GM23338 (cell line): ENCODE results near the gene ADRA2A. TPM values are rescaled to one million over a fixed set of nuclear protein-coding genes. Genes with fewer than 3 reads are reported as not detected.

Experiments used
- ATAC-seq: fragments of 200-7000 bp; cut with Tn5 transposase; 3 replicates; pipeline ENCODE4 v1.9.1; 2020
- DNase-seq: peaks from one replicate; pipeline ENCODE4 v3.0.0-alpha.2; 2015; ENCODE audit warnings: low spot score
- H2AFZ ChIP-seq: fragments of 200-600 bp; sonication (generic); 2 replicates; pipeline ENCODE4 v1.8.0; 2016; ENCODE audit warnings: antibody characterized with exemption, mild to moderate bottlenecking, moderate library complexity
- H3F3A ChIP-seq: fragments of 200-600 bp; sonication (generic); replicated peaks from 2 replicates; pipeline ENCODE4 v1.8.0; 2017; ENCODE audit warnings: antibody characterized with exemption, mixed run types, low read depth
- H3K27ac ChIP-seq: fragments of 200-600 bp; sonication (generic); 2 replicates; pipeline ENCODE4 v1.6.1; 2016; ENCODE audit warnings: low read depth
- H3K27me3 ChIP-seq: fragments of 200-600 bp; sonication (generic); 2 replicates; pipeline ENCODE4 v1.8.0; 2016; ENCODE audit warnings: mild to moderate bottlenecking, mixed run types, moderate library complexity; ENCODE audit not compliant: insufficient read depth
- H3K36me3 ChIP-seq: fragments of 200-600 bp; sonication (generic); 2 replicates; pipeline ENCODE4 v1.8.0; 2016; ENCODE audit warnings: mild to moderate bottlenecking; ENCODE audit not compliant: insufficient read depth
- H3K4me1 ChIP-seq: fragments of 200-600 bp; sonication (generic); 2 replicates; pipeline ENCODE4 v1.8.0; 2016; ENCODE audit warnings: mild to moderate bottlenecking, moderate library complexity; ENCODE audit not compliant: insufficient read depth
- H3K4me2 ChIP-seq: fragments of 200-600 bp; sonication (generic); 2 replicates; pipeline ENCODE4 v1.7.1; 2017; ENCODE audit warnings: mixed run types
- H3K4me3 ChIP-seq: fragments of 200-600 bp; sonication (generic); 2 replicates; pipeline ENCODE4 v1.6.1; 2016; ENCODE audit warnings: mixed run types
- H3K79me2 ChIP-seq: fragments of 200-600 bp; sonication (generic); replicated peaks from 2 replicates; pipeline ENCODE4 v1.8.0; 2017; ENCODE audit warnings: mild to moderate bottlenecking; ENCODE audit not compliant: insufficient read depth
- H3K9me2 ChIP-seq: fragments of 200-600 bp; sonication (generic); 2 replicates; pipeline ENCODE4 v1.8.0; 2017; ENCODE audit not compliant: insufficient read depth
- H4K20me1 ChIP-seq: fragments of 200-600 bp; sonication (generic); replicated peaks from 2 replicates; pipeline ENCODE4 v1.8.0; 2017; ENCODE audit warnings: mild to moderate bottlenecking; ENCODE audit not compliant: insufficient read depth
- H3K27ac Mint-ChIP-seq: 2 replicates; pipeline ENCODE4 v1.8.0; 2020; ENCODE audit warnings: inconsistent platforms, mild to moderate bottlenecking, moderate library complexity, mixed read lengths
- H3K27me3 Mint-ChIP-seq: 3 replicates; pipeline ENCODE4 v1.8.0; 2022; ENCODE audit warnings: low read depth, mild to moderate bottlenecking, moderate library complexity, mixed read lengths, inconsistent platforms; ENCODE audit not compliant: insufficient read depth, poor library complexity
- H3K36me3 Mint-ChIP-seq: 3 replicates; pipeline ENCODE4 v1.8.0; 2021; ENCODE audit warnings: low read depth, mild to moderate bottlenecking, inconsistent platforms, moderate library complexity, mixed read lengths
- H3K4me1 Mint-ChIP-seq: 3 replicates; pipeline ENCODE4 v1.8.0; 2020; ENCODE audit warnings: mild to moderate bottlenecking, inconsistent platforms, mixed read lengths
- H3K4me3 Mint-ChIP-seq: 3 replicates; pipeline ENCODE4 v1.8.0; 2021; ENCODE audit warnings: moderate library complexity, mild to moderate bottlenecking, inconsistent platforms, mixed read lengths
- H3K9me3 Mint-ChIP-seq: 3 replicates; pipeline ENCODE4 v1.8.0; 2020; ENCODE audit warnings: moderate library complexity, mild to moderate bottlenecking, inconsistent platforms, mixed read lengths
- CREB1 ChIP-seq: fragments of 250-450 bp; sonication (Bioruptor Pico); IDR thresholded peaks from 2 replicates; pipeline ENCODE4 v1.5.0; 2020; ENCODE audit warnings: low read depth, mild to moderate bottlenecking, moderate library complexity
- EZH2 ChIP-seq: fragments of 200-600 bp; sonication (generic); IDR thresholded peaks from one replicate; pipeline ENCODE4 v1.8.0; 2017; ENCODE audit warnings: antibody characterized with exemption, mild to moderate bottlenecking, low read depth; ENCODE audit not compliant: unreplicated experiment
- EZH2phosphoT487 ChIP-seq: fragments of 200-600 bp; sonication (generic); IDR thresholded peaks from one replicate; pipeline ENCODE4 v1.8.1; 2018; ENCODE audit warnings: antibody characterized with exemption; ENCODE audit not compliant: unreplicated experiment
- POLR2AphosphoS5 ChIP-seq: IDR thresholded peaks from 2 replicates; pipeline ENCODE4 v1.6.1; 2016; ENCODE audit warnings: antibody characterized with exemption, low read depth
- STAT1 ChIP-seq: IDR thresholded peaks from one replicate; pipeline ENCODE4 v1.6.1; 2016; ENCODE audit warnings: antibody characterized with exemption; ENCODE audit not compliant: unreplicated experiment
- ZNF114 ChIP-seq: fragments of 250-450 bp; sonication (Bioruptor Pico); IDR thresholded peaks from 2 replicates; pipeline ENCODE4 v1.5.0; 2020; ENCODE audit warnings: mild to moderate bottlenecking, moderate library complexity
- ZNF331 ChIP-seq: fragments of 250-450 bp; sonication (Bioruptor Pico); IDR thresholded peaks from 2 replicates; pipeline ENCODE4 v1.5.0; 2020; ENCODE audit warnings: low read depth, mild to moderate bottlenecking, moderate library complexity
- ZNF462 ChIP-seq: fragments of 250-450 bp; sonication (Bioruptor Pico); IDR thresholded peaks from 2 replicates; pipeline ENCODE4 v1.5.0; 2020; ENCODE audit warnings: mild to moderate bottlenecking, moderate library complexity
- polyA plus RNA-seq: library from polyadenylated mRNA; unstranded; fragments of >200 nt; fragmentation: Nextera tagmentation; extraction: Ambion mirVana; gene quantifications from 2 replicates; pipeline ENCODE4 v1.2.1, GENCODE V29; 2016
- total RNA-seq: library from RNA; depleted of rRNA; stranded (reverse); fragments of >200 nt; shearing (Covaris generic); gene quantifications from 2 replicates; pipeline ENCODE4 v1.2.3, GENCODE V29; 2014
- TF ChIP-seq, protein P1 (sequence below): IDR thresholded peaks from one replicate; pipeline ENCODE4 v1.6.1; 2018; ENCODE audit warnings: antibody characterized with exemption; ENCODE audit not compliant: unreplicated experiment
- TF ChIP-seq, protein P2 (sequence below): IDR thresholded peaks from 2 replicates; pipeline ENCODE4 v1.6.1; 2016; ENCODE audit warnings: antibody characterized with exemption

The ADRA2A gene
- total and polyA plus RNA-seq, 2 experiments from 2014 or later: 0.60 to 2.5 TPM

- no peaks in the 10 kb centered on the region for H3K79me2 ChIP-seq
- no peaks in the 10 kb centered on the region for H4K20me1 ChIP-seq
- Mint-ChIP-seq H3K36me3 (peaks cover 33% of the 10 kb centered on the region), H3K27ac (no peak overlapping the region), H3K9me3 (peaks cover 65% of the 10 kb centered on the region), H3K4me3 (no peak overlapping the region), H3K27me3 (peaks cover under 1% of the 10 kb centered on the region), H3K4me1 (no peaks in the 10 kb centered on the region)
- H2AFZ ChIP-seq: no peak overlapping the region
- no peaks in the 10 kb centered on the region for H3F3A ChIP-seq
- H3K36me3 ChIP-seq: peaks cover 20% of the 10 kb centered on the region; the same call in 1 of the 2 replicates
- H3K27me3 ChIP-seq: no peaks in the 10 kb centered on the region
- TF ChIP-seq EZH2 (no peak), POLR2AphosphoS5 (no peak), EZH2phosphoT487 (no peak)
- TF ChIP-seq, protein P1, sequence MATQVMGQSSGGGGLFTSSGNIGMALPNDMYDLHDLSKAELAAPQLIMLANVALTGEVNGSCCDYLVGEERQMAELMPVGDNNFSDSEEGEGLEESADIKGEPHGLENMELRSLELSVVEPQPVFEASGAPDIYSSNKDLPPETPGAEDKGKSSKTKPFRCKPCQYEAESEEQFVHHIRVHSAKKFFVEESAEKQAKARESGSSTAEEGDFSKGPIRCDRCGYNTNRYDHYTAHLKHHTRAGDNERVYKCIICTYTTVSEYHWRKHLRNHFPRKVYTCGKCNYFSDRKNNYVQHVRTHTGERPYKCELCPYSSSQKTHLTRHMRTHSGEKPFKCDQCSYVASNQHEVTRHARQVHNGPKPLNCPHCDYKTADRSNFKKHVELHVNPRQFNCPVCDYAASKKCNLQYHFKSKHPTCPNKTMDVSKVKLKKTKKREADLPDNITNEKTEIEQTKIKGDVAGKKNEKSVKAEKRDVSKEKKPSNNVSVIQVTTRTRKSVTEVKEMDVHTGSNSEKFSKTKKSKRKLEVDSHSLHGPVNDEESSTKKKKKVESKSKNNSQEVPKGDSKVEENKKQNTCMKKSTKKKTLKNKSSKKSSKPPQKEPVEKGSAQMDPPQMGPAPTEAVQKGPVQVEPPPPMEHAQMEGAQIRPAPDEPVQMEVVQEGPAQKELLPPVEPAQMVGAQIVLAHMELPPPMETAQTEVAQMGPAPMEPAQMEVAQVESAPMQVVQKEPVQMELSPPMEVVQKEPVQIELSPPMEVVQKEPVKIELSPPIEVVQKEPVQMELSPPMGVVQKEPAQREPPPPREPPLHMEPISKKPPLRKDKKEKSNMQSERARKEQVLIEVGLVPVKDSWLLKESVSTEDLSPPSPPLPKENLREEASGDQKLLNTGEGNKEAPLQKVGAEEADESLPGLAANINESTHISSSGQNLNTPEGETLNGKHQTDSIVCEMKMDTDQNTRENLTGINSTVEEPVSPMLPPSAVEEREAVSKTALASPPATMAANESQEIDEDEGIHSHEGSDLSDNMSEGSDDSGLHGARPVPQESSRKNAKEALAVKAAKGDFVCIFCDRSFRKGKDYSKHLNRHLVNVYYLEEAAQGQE: no peak
- TF ChIP-seq, protein P2, sequence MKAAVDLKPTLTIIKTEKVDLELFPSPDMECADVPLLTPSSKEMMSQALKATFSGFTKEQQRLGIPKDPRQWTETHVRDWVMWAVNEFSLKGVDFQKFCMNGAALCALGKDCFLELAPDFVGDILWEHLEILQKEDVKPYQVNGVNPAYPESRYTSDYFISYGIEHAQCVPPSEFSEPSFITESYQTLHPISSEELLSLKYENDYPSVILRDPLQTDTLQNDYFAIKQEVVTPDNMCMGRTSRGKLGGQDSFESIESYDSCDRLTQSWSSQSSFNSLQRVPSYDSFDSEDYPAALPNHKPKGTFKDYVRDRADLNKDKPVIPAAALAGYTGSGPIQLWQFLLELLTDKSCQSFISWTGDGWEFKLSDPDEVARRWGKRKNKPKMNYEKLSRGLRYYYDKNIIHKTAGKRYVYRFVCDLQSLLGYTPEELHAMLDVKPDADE: no peak
- H3K27ac ChIP-seq: no peak overlapping the region
- no peaks in the 10 kb centered on the region; the same call in 1 of the 2 replicates for H3K9me2 ChIP-seq
- H3K4me2 ChIP-seq: no peak overlapping the region
- no peak for ATAC-seq
- H3K4me1 ChIP-seq: no peaks in the 10 kb centered on the region
- H3K4me3 ChIP-seq: no peak overlapping the region
- no peak for DNase-seq
Observed at GRCh38 chr10:111039522-111039921, 37.3 kb upstream of the ADRA2A start.

DNA sequence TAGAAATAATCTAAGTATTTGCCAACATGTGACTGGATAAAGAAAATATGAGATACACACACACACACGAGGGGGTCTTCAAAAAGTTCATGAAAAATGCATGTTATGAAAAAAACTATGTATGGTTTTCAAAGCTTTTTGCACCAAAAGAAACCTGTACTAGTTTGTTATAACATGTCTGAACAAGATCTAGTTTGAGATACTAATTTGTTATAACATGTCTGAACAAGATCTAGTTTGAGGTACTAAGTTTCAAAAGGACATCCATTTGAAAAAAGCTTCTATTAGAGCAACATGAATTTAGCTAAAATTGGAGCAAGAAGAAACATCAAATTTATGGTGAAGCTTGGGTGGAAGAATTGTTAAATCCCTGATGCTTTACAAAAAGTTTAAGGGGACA lies 19.8 kb upstream of the ADRA2A start:
- no peak for ATAC-seq
- H3K36me3 Mint-ChIP-seq: peaks cover 3% of the 10 kb centered on the region; the same call in 1 of the 3 replicates
- TF ChIP-seq CREB1 (CRISPR knock-in tag) (no peak), STAT1 (no peak), EZH2 (no peak), ZNF462 (no peak), ZNF331 (CRISPR knock-in tag) (no peak), ZNF114 (CRISPR knock-in tag) (no peak), EZH2phosphoT487 (no peak), POLR2AphosphoS5 (no peak)
- TF ChIP-seq, protein P2: no peak

More for the DNA sequence above, 19.8 kb upstream of the ADRA2A start:
- Histone ChIP-seq H3K4me2 (no peak overlapping the region), H3K27ac (no peak overlapping the region), H4K20me1 (no peaks in the 10 kb centered on the region), H3F3A (no peaks in the 10 kb centered on the region), H2AFZ (no peak overlapping the region), H3K79me2 (no peaks in the 10 kb centered on the region), H3K4me1 (no peaks in the 10 kb centered on the region), H3K9me2 (peaks cover 14% of the 10 kb centered on the region; the same call in 1 of the 2 replicates), H3K36me3 (peaks cover 11% of the 10 kb centered on the region; the same call in 1 of the 2 replicates), H3K27me3 (no peaks in the 10 kb centered on the region), H3K4me3 (no peak overlapping the region)
- no peaks in the 10 kb centered on the region for H3K4me1 Mint-ChIP-seq
- H3K9me3 Mint-ChIP-seq: peaks cover 23% of the 10 kb centered on the region
- no peak overlapping the region for H3K4me3 Mint-ChIP-seq
- no peaks in the 10 kb centered on the region for H3K27me3 Mint-ChIP-seq
- no peak for DNase-seq
- H3K27ac Mint-ChIP-seq: no peak overlapping the region
